ENCODE measurements around the gene YIPF2. TPM values are rescaled to one million over a fixed set of nuclear protein-coding genes. Genes with fewer than 3 reads are reported as not detected.
A peak's percentile ranks its signal among the peaks of the same experiment; 100 is the strongest.
"Not testable (repeated sequence)": the region's sequence is repeated elsewhere in the genome, so short reads cannot be mapped to it uniquely, and the experiment has no call there.

The YIPF2 gene
- total RNA-seq, 4 donors from 2014 or later = 17.8 to 30.8 (median 24.2) TPM

GRCh38 chr19:10960314-10961072 lies 32.1 kb upstream of the YIPF2 start, which contains the start of gene SMARCA4:
Gene SMARCA4 (plus strand): TSS chr19:10961030. CDS start chr19:10984152, 23,122 bp downstream.
- peak within 1 kb of the TSS; percentile 88 to 99 (median 95) for H3K27ac ChIP-seq
- no peaks in the 10 kb centered on the region for H3K36me3 ChIP-seq
- in situ Hi-C loops (cut with MboI; ENCODE audit: low sequenced_read_pairs in 4 of 4) = no loop called here
- peaks cover 23 to 24% of the 10 kb centered on the region in 2 donors for H3K4me1 ChIP-seq
- DNase-seq (peak; percentile 93 to 97), ATAC-seq (peak; percentile 91 to 93)
- H3K9me3 ChIP-seq = no peaks in the 10 kb centered on the region
- intact Hi-C loops (cut with DNase I; ENCODE audit: low total_unique reads) = loop anchor here (1.0 to 10.0 kb wide), 4 partner anchors 32 to 306 kb away; partner anchors contain the start of genes ILF3, KANK2, TIMM29 and TMED1
- TF ChIP-seq POLR2A (IDR thresholded peaks at IDR 0.05) (peak; percentile 96 to 97), CTCF (IDR thresholded peaks at IDR 0.05 in 4 of 5, conservative IDR thresholded peaks at IDR 0.05 in 1 of 5) (no peak)
- peak within 1 kb of the TSS; percentile 72 to 91 (median 86) for H3K4me3 ChIP-seq
- no peaks in the 10 kb centered on the region for H3K27me3 ChIP-seq

- H3K36me3 ChIP-seq; intact Hi-C loops (cut with DNase I; ENCODE audit: low total_unique reads); DNase-seq; H3K27me3 ChIP-seq; H3K9me3 ChIP-seq; in situ Hi-C loops (cut with MboI; ENCODE audit: low sequenced_read_pairs in 4 of 4); ATAC-seq: not testable (repeated sequence)
- H3K27ac ChIP-seq = peak overlapping the region; percentile 88 to 99 (median 95)
- H3K4me3 ChIP-seq = peak overlapping the region; percentile 72 to 86 (median 80)
- H3K4me1 ChIP-seq = peaks cover 15 to 17% of the 10 kb centered on the region in 2 donors
These were observed 31.0 kb upstream of the YIPF2 start for GRCh38 chr19:10959277-10959968.

- TF ChIP-seq POLR2A (IDR thresholded peaks at IDR 0.05) (no peak), CTCF (IDR thresholded peaks at IDR 0.05 in 4 of 5, conservative IDR thresholded peaks at IDR 0.05 in 1 of 5) (no peak)
- no peaks in the 10 kb centered on the region for H3K27me3 ChIP-seq
- DNase-seq (no peak), ATAC-seq (no peak)
- H3K4me1 ChIP-seq = no peaks in the 10 kb centered on the region
- intact Hi-C loops (cut with DNase I; ENCODE audit: low total_unique reads) = no loop called here
- no peaks in the 10 kb centered on the region for H3K36me3 ChIP-seq
- H3K9me3 ChIP-seq = no peaks in the 10 kb centered on the region
- no peak overlapping the region for H3K27ac ChIP-seq
- in situ Hi-C loops (cut with MboI; ENCODE audit: low sequenced_read_pairs in 4 of 4) = no loop called here
- no peak overlapping the region for H3K4me3 ChIP-seq
These were observed 24.4 kb upstream of the YIPF2 start for GRCh38 chr19:10952809-10953208.

GRCh38 chr19:10946958-10947657 lies 18.7 kb upstream of the YIPF2 start:
- no peak overlapping the region for H3K27ac ChIP-seq
- DNase-seq (no peak), ATAC-seq (no peak)
- H3K4me3 ChIP-seq = no peak overlapping the region
- H3K4me1 ChIP-seq = no peaks in the 10 kb centered on the region
- intact Hi-C loops (cut with DNase I; ENCODE audit: low total_unique reads) = no loop called here
- no peaks in the 10 kb centered on the region for H3K27me3 ChIP-seq
- in situ Hi-C loops (cut with MboI; ENCODE audit: low sequenced_read_pairs in 4 of 4) = loop anchor here in 1 of 4 donors (10.0 kb wide), 1 partner anchor 188 kb away; no protein-coding TSS in a partner anchor
- no peaks in the 10 kb centered on the region for H3K9me3 ChIP-seq
- no peak for TF ChIP-seq CTCF (IDR thresholded peaks at IDR 0.05 in 4 of 5, conservative IDR thresholded peaks at IDR 0.05 in 1 of 5)
- no peak for TF ChIP-seq POLR2A (IDR thresholded peaks at IDR 0.05)
- H3K36me3 ChIP-seq = no peaks in the 10 kb centered on the region
